GDM1 (cell line): ENCODE data around the gene AKNAD1.

Experiments
- DNase-seq: peaks from one replicate; lab custom pipeline; 2025; lab: John Stamatoyannopoulos, UW

AKNAD1 gene

GRCh38 chr1:108830119-108831008 is 26.5 kb downstream of the AKNAD1 start:
- DNase-seq: peak; percentile 34

DNA sequence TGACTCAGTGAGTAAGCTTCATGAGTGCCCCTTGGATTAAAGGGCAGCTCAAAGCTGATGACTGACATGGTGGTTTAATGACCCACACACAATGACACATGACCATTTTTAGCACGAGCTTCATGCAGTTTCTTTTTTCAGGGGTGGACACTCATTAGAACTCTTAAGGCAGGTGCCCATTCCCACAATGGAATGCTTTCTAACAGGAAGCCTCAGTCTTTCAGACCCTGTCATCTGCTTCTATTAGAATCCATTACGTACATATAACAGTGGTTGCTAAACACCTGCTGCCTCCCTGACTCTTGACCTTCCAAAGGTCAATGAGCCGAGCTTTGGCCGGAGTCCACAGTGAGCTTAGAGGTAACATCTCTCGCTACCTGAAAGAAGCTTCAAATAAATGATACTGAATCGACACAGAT is 27.4 kb downstream of the AKNAD1 start:
- no peak for DNase-seq

- peak; percentile 54 for DNase-seq
These were observed 28.6 kb downstream of the AKNAD1 start for GRCh38 chr1:108828074-108828961.

DNA sequence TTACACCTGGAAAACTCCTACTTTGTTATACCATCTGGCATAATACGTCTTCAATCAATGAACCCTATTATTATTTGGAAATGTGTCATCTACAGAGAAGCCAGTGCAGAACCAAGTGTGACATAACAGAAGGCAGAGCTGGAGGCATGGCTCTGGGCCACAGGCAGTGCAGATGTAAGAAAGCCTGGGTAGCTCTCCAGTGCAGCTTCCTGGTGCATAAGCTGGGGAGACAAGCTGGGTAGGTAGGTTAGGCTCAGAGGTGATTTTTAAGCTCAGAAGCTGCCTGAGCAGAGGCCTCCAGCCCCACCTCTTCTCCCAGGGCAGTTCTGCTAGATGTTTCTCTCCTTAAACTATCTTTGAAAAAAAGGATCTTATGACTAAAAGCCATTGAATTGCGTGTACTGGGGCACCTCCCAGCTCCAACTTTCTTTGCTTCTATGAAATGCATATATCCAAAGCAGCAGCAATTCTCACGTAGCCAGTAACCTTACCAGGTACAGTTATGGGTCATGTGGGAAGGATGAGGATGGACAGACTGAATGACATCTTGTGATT is 30.7 kb downstream of the AKNAD1 start:
- DNase-seq: no peak

DNA sequence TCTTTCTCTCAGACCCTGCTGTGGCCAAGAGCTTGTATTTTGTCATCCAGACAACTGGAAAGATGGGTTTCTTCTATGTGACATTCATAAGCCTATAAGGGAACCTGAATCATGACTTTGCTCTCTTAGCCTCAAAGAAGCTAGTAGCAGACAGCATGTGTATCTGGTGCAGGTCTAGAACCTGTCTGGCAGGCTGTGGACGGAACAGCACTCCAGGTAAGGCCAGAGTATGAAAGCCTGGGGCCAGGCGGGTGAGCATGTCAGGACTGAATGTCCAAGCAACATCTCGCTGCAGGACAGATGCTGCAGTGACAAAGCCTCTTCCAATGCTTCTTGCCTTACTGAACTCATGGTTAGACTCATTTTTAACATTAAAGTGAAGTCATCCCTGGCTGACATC is 32.8 kb downstream of the AKNAD1 start:
- DNase-seq: no peak

- no peak for DNase-seq
These were observed 33.3 kb downstream of the AKNAD1 start for GRCh38 chr1:108823632-108824031.

DNA sequence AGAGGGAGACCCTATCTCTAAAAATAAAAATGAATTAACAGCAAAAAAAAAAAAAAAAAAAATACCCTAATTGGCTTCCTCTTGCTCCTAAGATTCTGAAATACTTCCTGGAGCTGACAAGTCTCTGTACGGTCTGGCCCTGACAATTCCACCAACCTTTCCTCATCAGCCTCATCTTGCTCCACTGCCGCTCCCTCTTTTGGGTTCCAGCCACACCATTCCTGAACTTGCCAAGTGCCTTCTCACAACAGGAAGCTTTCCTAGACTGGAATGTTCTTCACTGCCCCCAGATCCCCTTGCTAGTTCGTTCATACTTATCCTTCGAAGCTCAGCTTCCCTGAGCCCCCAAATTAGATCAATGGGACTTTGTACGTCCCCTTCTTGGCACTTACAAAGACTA is 37.0 kb downstream of the AKNAD1 start:
- no peak for DNase-seq

DNA sequence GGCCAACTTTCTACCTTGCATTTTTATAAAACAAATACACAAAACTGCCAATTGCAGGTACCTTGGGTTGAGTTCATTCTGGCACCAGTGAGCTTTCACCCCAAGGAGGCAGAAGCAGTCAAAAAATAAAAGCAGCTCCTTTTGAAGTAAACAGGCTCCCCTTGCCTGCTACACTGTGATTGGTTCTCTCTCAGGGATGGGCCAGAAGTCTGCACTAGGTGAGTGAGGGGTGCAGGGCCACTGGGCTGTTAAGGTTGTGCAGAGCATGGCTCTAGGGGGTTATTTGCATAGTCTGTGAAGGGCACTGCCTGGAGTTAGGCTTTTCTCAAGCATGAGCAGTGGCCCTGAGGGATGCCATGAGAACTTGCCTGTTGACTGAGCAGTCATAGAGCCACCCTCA is 39.1 kb downstream of the AKNAD1 start:
- no peak for DNase-seq

- no peak for DNase-seq
These were observed 39.9 kb downstream of the AKNAD1 start for GRCh38 chr1:108817016-108817415.

GRCh38 chr1:108816049-108816893 is 40.6 kb downstream of the AKNAD1 start:
- no peak for DNase-seq

- no peak for DNase-seq
These were observed 41.3 kb downstream of the AKNAD1 start for GRCh38 chr1:108815566-108815965.

DNA sequence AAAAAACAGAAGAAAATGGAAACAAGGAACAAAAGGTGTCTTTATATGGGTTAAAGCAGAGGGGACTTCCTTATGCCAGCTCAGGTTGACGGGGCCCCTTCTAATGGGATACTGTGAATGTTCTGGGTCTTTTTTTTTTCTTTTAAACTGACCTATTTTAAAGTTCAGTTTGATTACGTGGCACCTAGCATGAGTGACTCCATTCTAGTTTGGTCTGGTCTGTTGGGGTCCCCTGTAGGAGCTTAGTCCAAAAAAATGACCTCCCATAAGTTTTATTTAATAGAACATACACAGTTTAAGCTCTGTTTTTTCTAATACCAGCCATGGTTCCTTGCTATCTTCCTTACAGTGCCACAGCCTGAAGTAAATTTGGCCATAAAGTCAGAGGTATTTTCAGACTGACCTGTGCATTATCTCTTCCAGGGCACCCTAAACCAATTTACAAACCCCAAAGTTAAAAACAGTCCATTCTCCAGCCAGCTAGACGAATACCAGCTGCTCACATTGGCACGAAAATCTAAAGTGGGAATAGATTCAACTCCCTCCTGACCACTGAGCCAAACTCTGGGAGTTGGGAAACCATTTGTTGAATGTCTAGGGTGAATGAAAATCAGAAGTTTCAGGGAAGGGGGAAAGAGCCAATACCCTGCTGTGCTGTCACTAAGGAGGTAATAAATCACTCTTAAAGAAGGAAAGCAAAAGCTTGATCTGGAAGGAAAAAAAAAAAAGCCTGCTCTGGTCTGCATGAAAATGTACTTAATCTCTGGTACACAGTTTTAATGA is 42.4 kb downstream of the AKNAD1 start:
- no peak for DNase-seq

DNA sequence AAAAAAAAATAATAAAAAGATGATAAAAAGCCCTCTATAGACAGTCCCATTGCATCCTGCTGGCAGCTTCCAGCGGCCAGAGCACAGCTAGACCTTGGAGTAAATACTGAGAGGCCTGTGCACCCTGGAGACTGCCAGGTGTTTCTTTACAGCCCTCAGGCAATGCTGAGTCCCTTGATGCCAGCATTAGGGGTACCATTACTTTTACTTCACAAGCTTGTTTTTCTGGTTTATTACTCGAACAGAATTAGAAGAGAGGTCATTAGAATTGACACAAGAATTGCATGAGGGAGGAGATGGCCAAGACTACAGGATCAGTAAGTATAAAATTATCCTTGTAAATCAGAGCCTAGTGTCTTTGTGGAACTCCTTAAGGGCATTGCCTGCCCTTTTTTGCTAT is 43.6 kb downstream of the AKNAD1 start:
- no peak for DNase-seq

DNA sequence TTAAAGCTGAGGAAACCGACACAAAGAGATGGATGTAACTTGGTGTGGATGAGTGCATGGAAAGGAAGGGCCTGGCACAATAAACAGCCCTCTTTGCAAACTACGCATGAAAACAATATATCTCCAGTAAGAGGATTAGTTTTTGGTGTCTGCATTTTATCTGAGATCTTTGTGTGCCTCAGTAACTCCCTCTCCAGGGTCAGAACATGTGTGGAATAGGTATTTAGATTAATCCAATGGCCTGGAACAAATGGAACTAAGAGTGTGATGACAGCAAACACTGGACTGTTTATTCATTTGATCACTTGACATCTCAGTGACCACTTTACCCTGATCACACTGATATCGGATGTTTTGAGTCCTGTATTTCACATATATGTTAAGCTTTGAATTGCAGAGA is 45.3 kb downstream of the AKNAD1 start:
- DNase-seq: no peak

DNA sequence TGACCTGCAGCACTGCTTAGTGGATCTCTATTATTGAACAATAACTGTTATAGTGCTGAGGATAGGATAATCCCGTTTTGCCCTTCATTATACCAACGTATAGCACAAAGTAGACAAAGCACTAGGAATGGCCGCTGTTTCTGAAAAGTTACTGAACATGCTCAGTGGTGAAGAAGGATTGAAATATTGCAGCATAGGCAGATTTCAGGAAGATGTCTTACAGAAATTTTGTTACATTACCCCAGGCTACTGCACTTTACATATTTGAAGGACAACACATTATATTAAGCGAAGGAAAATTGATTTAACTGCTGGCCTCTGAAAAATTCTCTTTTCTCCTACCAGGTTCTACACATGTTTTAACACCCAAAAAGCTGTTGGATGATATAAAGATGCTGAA is 48.5 kb downstream of the AKNAD1 start:
- DNase-seq: no peak

DNA sequence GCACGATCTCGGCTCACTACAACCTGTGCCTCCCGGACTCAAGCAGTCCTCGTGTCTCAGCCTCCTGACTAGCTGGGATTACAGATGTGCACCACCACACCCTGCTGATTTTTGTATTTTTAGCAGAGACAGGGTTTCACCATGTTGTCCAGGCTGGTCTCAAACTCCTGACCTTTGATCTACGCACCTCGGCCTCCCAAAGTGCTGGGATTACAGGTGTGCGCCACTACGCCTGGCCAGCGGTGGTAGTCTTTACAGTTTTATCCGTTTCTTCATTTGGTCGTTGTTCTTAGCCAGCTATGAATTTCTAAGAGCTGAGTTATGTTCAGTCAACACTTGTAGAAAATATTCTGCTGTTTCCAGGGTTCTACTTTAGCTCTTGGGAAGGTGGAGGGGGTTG is 53.3 kb downstream of the AKNAD1 start:
- DNase-seq: no peak

- DNase-seq: no peak
These were observed 55.8 kb downstream of the AKNAD1 start for GRCh38 chr1:108801101-108801500.

GRCh38 chr1:108799001-108799400 is 57.9 kb downstream of the AKNAD1 start:
- no peak for DNase-seq

DNA sequence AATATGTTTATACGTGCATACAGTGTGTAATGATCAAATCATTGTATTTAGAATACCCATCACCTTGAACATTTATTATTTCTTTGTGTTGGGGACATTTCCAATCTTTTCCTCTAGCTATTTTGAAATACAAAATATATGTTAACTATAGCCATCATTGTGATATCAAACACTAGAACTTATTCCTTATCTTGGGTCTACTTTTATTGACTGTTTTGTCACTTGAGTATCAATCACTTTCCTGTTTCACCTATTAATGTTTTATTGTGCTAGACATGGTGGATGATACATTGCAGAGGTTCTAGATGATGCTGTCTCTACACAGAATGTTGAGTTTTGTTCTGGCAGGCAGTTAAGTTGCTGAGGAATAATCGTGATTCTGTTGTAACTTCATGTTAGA is 64.5 kb downstream of the AKNAD1 start:
- no peak for DNase-seq

DNA sequence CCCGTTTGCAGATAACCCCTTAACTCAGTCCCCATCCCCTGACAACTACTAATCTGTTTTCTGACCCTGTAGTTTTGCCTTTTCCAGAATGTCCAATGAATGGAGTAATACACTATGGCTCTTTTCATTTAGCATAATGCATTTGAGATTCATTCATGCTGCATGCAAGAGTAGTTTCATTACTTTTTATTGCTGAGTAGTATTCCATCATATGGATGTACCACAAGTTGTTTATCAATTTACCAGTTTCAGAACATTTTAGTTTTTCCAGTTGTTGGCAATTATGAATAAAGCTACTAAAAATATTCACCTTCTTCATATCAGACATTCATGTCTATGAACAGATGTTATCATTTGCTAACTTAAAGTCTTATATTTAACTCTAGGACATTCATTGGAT is 65.1 kb downstream of the AKNAD1 start:
- no peak for DNase-seq

DNA sequence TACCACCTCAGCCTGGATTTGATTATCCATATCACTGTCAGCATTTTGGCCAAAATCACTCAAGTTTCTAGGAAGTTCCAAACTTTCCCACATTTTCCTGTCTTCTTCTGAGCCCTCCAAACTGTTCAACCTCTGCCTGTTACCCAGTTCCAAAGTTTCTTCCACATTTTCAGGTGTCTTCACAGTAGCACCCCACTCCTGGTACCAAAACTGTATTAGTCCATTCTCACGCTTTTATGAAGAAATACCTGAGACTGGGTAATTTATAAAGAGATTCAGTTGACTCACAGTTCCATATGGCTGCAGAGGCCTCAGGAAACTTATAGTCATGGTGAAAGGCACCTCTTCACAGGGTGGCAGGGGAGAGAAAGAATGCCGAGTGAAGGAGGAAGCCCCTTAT is 71.0 kb downstream of the AKNAD1 start:
- no peak for DNase-seq
